Measurements from ENCODE around the gene EXT2. TPM values are rescaled to one million over a fixed set of nuclear protein-coding genes. Genes with fewer than 3 reads are reported as not detected.

The EXT2 gene
- total RNA-seq, 1 experiment from 2014 or later = 42.8 TPM

DNA sequence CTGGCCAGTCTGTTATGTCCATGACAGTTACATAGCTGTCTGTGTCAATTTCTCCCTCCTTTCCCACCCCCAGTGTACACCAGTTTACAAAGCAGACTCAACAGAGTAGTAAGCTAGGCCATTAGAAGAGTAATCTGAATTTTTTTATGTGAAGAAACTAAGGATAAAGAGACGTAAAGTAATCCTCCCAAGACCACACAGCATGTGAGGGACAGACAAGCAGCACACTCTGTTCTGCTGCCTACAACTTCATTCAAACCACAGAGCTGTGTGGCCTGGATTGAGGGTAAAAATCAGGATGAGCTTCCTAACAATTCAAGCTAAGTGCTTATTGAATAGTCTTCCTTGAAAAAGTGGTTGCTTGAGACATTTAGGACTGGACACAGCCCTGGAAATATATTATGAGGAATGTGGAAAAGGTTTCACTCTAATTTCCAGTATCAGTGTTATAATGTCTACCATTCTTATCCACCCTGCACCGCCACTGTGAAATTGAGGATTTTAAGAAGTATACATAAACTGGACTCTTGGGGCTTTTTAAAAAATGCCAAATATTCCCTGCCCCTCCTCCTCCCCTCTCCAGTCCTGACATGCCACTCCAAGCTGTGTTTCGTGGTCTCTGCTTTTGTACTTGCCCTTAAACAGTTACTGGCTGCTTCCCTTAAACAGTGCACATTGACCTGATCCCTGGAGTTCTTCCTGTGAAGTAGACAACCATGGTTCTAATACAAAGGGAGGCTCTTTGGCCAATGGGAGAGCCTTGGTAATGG, 40.9 kb downstream of the EXT2 start:
- no peaks in the 10 kb centered on the region; a peak in 1 of 4 replicates for H3K36me3 ChIP-seq (ENCODE audit: control insufficient read depth in 1 of 2, insufficient read depth in 2 of 2, low read length in 2 of 2)
- intact Hi-C loops (cut with micrococcal nuclease) = loop anchor here (10.0 kb wide), 1 partner anchor 148 kb away; no protein-coding TSS in a partner anchor

DNA sequence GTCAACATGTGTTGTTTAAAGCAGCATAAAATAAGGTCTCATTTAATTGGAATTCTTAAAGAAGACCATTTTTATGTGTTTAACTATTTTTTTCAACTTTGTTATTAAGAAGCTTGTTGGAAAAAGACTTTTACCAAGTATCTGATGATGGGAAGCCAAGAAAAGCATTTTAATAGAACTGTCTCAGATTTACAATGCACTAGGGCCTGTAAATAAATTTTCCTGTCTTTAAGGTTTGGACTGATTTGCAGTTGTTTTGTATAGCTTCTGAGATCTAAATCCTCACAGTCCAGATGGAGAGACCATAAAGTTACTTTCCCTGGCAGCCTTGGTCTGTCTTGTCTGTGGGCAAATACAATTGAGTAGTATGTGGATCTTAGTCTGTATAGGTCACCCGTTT, 41.6 kb downstream of the EXT2 start:
- TF ChIP-seq, protein P1, sequence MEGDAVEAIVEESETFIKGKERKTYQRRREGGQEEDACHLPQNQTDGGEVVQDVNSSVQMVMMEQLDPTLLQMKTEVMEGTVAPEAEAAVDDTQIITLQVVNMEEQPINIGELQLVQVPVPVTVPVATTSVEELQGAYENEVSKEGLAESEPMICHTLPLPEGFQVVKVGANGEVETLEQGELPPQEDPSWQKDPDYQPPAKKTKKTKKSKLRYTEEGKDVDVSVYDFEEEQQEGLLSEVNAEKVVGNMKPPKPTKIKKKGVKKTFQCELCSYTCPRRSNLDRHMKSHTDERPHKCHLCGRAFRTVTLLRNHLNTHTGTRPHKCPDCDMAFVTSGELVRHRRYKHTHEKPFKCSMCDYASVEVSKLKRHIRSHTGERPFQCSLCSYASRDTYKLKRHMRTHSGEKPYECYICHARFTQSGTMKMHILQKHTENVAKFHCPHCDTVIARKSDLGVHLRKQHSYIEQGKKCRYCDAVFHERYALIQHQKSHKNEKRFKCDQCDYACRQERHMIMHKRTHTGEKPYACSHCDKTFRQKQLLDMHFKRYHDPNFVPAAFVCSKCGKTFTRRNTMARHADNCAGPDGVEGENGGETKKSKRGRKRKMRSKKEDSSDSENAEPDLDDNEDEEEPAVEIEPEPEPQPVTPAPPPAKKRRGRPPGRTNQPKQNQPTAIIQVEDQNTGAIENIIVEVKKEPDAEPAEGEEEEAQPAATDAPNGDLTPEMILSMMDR (IDR thresholded peaks at IDR 0.05 in 2 of 3, conservative IDR thresholded peaks at IDR 0.05 in 1 of 3; ENCODE audit: borderline replicate concordance in 1 of 3, insufficient read depth in 1 of 3, low read depth in 2 of 3, low read length in 2 of 3) = no peak
- TF ChIP-seq, protein P2, sequence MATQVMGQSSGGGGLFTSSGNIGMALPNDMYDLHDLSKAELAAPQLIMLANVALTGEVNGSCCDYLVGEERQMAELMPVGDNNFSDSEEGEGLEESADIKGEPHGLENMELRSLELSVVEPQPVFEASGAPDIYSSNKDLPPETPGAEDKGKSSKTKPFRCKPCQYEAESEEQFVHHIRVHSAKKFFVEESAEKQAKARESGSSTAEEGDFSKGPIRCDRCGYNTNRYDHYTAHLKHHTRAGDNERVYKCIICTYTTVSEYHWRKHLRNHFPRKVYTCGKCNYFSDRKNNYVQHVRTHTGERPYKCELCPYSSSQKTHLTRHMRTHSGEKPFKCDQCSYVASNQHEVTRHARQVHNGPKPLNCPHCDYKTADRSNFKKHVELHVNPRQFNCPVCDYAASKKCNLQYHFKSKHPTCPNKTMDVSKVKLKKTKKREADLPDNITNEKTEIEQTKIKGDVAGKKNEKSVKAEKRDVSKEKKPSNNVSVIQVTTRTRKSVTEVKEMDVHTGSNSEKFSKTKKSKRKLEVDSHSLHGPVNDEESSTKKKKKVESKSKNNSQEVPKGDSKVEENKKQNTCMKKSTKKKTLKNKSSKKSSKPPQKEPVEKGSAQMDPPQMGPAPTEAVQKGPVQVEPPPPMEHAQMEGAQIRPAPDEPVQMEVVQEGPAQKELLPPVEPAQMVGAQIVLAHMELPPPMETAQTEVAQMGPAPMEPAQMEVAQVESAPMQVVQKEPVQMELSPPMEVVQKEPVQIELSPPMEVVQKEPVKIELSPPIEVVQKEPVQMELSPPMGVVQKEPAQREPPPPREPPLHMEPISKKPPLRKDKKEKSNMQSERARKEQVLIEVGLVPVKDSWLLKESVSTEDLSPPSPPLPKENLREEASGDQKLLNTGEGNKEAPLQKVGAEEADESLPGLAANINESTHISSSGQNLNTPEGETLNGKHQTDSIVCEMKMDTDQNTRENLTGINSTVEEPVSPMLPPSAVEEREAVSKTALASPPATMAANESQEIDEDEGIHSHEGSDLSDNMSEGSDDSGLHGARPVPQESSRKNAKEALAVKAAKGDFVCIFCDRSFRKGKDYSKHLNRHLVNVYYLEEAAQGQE (IDR thresholded peaks at IDR 0.05; ENCODE audit: low read depth) = no peak
- TF ChIP-seq POLR2A (IDR thresholded peaks at IDR 0.05; ENCODE audit: borderline replicate concordance, extremely low read depth, insufficient read depth, insufficient read length) = no peak
- no peak for TF ChIP-seq FOSL1 (IDR thresholded peaks at IDR 0.05; ENCODE audit: low read depth)
- no peak for TF ChIP-seq ZFX (IDR thresholded peaks at IDR 0.05)
- no peak for TF ChIP-seq CEBPB (IDR thresholded peaks at IDR 0.05; ENCODE audit: low read depth)
- POLR2A ChIA-PET = no interaction called here
- ATAC-seq = no peak

More for the DNA sequence above, 40.9 kb downstream of the EXT2 start:
- ChIA-PET CTCF (no interaction called here), RAD21 (ENCODE audit: low non-redundant PET in 1 of 2, low total read pairs in 2 of 2, uncharacterized antibody in 2 of 2, unreplicated experiment in 2 of 2) (no interaction called here), POLR2A (no interaction called here)
- no TSS peak for BruUV-seq (replicated peaks)
- H3K9me2 ChIP-seq (ENCODE audit: insufficient read depth) = no peaks in the 10 kb centered on the region
- no peak overlapping the region for H2AFZ ChIP-seq (ENCODE audit: low read depth, low read length, poor library complexity, severe bottlenecking)
- H3K79me2 ChIP-seq (ENCODE audit: insufficient read depth, low read length) = no peaks in the 10 kb centered on the region
- no peaks in the 10 kb centered on the region for H4K20me1 ChIP-seq (ENCODE audit: insufficient read depth)
- H3K9ac ChIP-seq (ENCODE audit: low read length) = no peak overlapping the region
- no peak overlapping the region for H3K4me2 ChIP-seq (ENCODE audit: low read length)
- no peak overlapping the region for H3K27ac ChIP-seq (ENCODE audit: low read depth, low read length)
- H3K4me3 ChIP-seq (replicated peaks in 1 of 2; ENCODE audit: low read depth in 1 of 2, low read length in 2 of 2) = no peak overlapping the region
- ATAC-seq = no peak
- no peaks in the 10 kb centered on the region for H3K9me3 ChIP-seq (ENCODE audit: control insufficient read depth in 1 of 2, insufficient read depth in 1 of 2, low read depth in 1 of 2, low read length in 2 of 2)
- DNase-seq (ENCODE audit: low read depth, low spot score) = no peak
- no peak for TF ChIP-seq CEBPB (IDR thresholded peaks at IDR 0.05; ENCODE audit: low read depth)
- H3K4me1 ChIP-seq (ENCODE audit: control insufficient read depth in 1 of 2, insufficient read depth in 2 of 2, low read length in 2 of 2) = no peaks in the 10 kb centered on the region
- H3K27me3 ChIP-seq (ENCODE audit: insufficient read depth, low read length) = no peaks in the 10 kb centered on the region

More for the DNA sequence above, 41.6 kb downstream of the EXT2 start:
- H3K27me3 ChIP-seq (ENCODE audit: insufficient read depth, low read length) = no peaks in the 10 kb centered on the region
- H3K9me3 ChIP-seq (ENCODE audit: control insufficient read depth in 1 of 2, insufficient read depth in 1 of 2, low read depth in 1 of 2, low read length in 2 of 2) = no peaks in the 10 kb centered on the region
- no peak for DNase-seq (ENCODE audit: low read depth, low spot score)
- H3K4me1 ChIP-seq (ENCODE audit: control insufficient read depth in 1 of 2, insufficient read depth in 2 of 2, low read length in 2 of 2) = no peaks in the 10 kb centered on the region
- RAD21 ChIA-PET (ENCODE audit: low non-redundant PET in 1 of 2, low total read pairs in 2 of 2, uncharacterized antibody in 2 of 2, unreplicated experiment in 2 of 2) = no interaction called here
- H3K36me3 ChIP-seq (ENCODE audit: control insufficient read depth in 1 of 2, insufficient read depth in 2 of 2, low read length in 2 of 2) = no peaks in the 10 kb centered on the region; a peak in 1 of 4 replicates
- no peak overlapping the region for H3K9ac ChIP-seq (ENCODE audit: low read length)
- H3K27ac ChIP-seq (ENCODE audit: low read depth, low read length) = no peak overlapping the region
- BruUV-seq (replicated peaks) = no TSS peak
- H2AFZ ChIP-seq (ENCODE audit: low read depth, low read length, poor library complexity, severe bottlenecking) = no peak overlapping the region
- intact Hi-C loops (cut with micrococcal nuclease) = loop anchor here (10.0 kb wide), 1 partner anchor 148 kb away; no protein-coding TSS in a partner anchor
- no peaks in the 10 kb centered on the region for H3K9me2 ChIP-seq (ENCODE audit: insufficient read depth)
- H3K79me2 ChIP-seq (ENCODE audit: insufficient read depth, low read length) = no peaks in the 10 kb centered on the region
- CTCF ChIA-PET = no interaction called here
- no peak overlapping the region for H3K4me3 ChIP-seq (replicated peaks in 1 of 2; ENCODE audit: low read depth in 1 of 2, low read length in 2 of 2)
- H3K4me2 ChIP-seq (ENCODE audit: low read length) = no peak overlapping the region
- no peaks in the 10 kb centered on the region for H4K20me1 ChIP-seq (ENCODE audit: insufficient read depth)
